GM12878 (cell line): ENCODE results near the gene ZNF653. TPM values are rescaled to one million over a fixed set of nuclear protein-coding genes. Genes with fewer than 3 reads are reported as not detected.

Experiments
- ATAC-seq: fragments of 200-7000 bp; cut with Tn5 transposase; 3 replicates; pipeline ENCODE4 v1.9.1; 2020; ENCODE audit warnings: mild to moderate bottlenecking, moderate library complexity
- BruUV-seq: library from RNA; stranded (reverse); fragments of 400-500 nt; replicated peaks from 2 replicates; lab custom pipeline; 2021; lab: Mats Ljungman, UMichigan
- CTCF ChIA-PET: fragments of 300-600 bp; sonication (Branson Sonifier 250); formaldehyde crosslinking; extraction: SDS; loops from one replicate; lab custom pipeline; 2021; ENCODE audit warnings: inconsistent platforms; lab: Yijun Ruan, JAX
- POLR2A ChIA-PET: fragments of 350-600 bp; formaldehyde crosslinking; extraction: SDS; loops from one replicate; lab custom pipeline; 2021; ENCODE audit warnings: inconsistent platforms; lab: Charles Lee
- RAD21 ChIA-PET: fragments of 300-600 bp; sonication (Branson Sonifier 250); formaldehyde crosslinking; loops from one replicate; lab custom pipeline; 2023; ENCODE audit warnings: antibody characterized with exemption; ENCODE audit not compliant: unreplicated experiment; lab: Charles Lee
- SMC1A ChIA-PET: fragments of 300-600 bp; sonication (Branson Sonifier 250); formaldehyde crosslinking; loops from one replicate; lab custom pipeline; 2023; ENCODE audit not compliant: unreplicated experiment, uncharacterized antibody; lab: Charles Lee
- DNase-seq: peaks from one replicate; pipeline ENCODE4 v3.0.0-alpha.2; 2011; ENCODE audit warnings: low read depth, low spot score
- FAIRE-seq: peaks from 3 replicates; lab custom pipeline; 2011; peaks lifted over from hg19 to GRCh38; lab: Jason Lieb, UNC
- H2AFZ ChIP-seq: 2 replicates; pipeline ENCODE4 v1.6.0; 2011; ENCODE audit warnings: low read depth, low read length, control low read depth; ENCODE audit not compliant: control insufficient read depth
- H3K27ac ChIP-seq: 2 replicates; pipeline ENCODE4 v1.5.1; 2011; ENCODE audit warnings: control low read depth; ENCODE audit not compliant: control insufficient read depth, insufficient read depth
- H3K27me3 ChIP-seq, 2 experiments: replicated peaks in 1 of 2; 2 replicates each; pipeline versions ENCODE4 v1.6.0 to v1.6.1; 2011; ENCODE audit warnings: low read length in 1 of 2; ENCODE audit not compliant: control insufficient read depth in 2 of 2, insufficient read depth in 2 of 2
- H3K36me3 ChIP-seq, 2 experiments: 2 replicates each; pipeline ENCODE4 v1.5.1; 2011; ENCODE audit warnings: low read length in 1 of 2; ENCODE audit not compliant: control insufficient read depth in 2 of 2, insufficient read depth in 2 of 2
- H3K4me1 ChIP-seq: 2 replicates; pipeline ENCODE4 v1.6.1; 2011; ENCODE audit warnings: mild to moderate bottlenecking, low read length, moderate library complexity, mixed read lengths; ENCODE audit not compliant: control insufficient read depth, insufficient read depth
- H3K4me2 ChIP-seq: 2 replicates; pipeline ENCODE4 v1.6.0; 2011; ENCODE audit warnings: control low read depth; ENCODE audit not compliant: control insufficient read depth, insufficient read depth
- H3K4me3 ChIP-seq: fragments of 200-600 bp; sonication (generic); 2 replicates; pipeline ENCODE4 v1.5.1; 2016
- H3K79me2 ChIP-seq: 2 replicates; pipeline ENCODE4 v1.6.0; 2011; ENCODE audit warnings: low read length; ENCODE audit not compliant: control insufficient read depth, insufficient read depth
- H3K9ac ChIP-seq: 2 replicates; pipeline ENCODE4 v1.8.0; 2011; ENCODE audit warnings: low read length, control low read depth, mixed read lengths; ENCODE audit not compliant: control insufficient read depth, insufficient read depth
- H3K9me3 ChIP-seq: replicated peaks from 3 replicates; pipeline ENCODE4 v1.5.1; 2011; ENCODE audit warnings: mild to moderate bottlenecking, low read length; ENCODE audit not compliant: control insufficient read depth, insufficient read depth
- H4K20me1 ChIP-seq: 2 replicates; pipeline ENCODE4 v1.6.0; 2011; ENCODE audit not compliant: control insufficient read depth, insufficient read depth
- GATAD2B ChIP-seq: fragments of 450-650 bp; conservative IDR thresholded peaks from 2 replicates; pipeline ENCODE4 v1.6.1; 2017; ENCODE audit warnings: low read depth, mild to moderate bottlenecking, moderate library complexity
- IRF4 ChIP-seq: IDR thresholded peaks from 2 replicates; pipeline ENCODE4 v1.6.1; 2011; ENCODE audit warnings: low read depth, low read length
- MTA3 ChIP-seq: IDR thresholded peaks from 2 replicates; pipeline ENCODE4 v1.6.1; 2012; ENCODE audit warnings: low read length, inconsistent platforms, borderline replicate concordance
- NFXL1 ChIP-seq: fragments of 450-650 bp; IDR thresholded peaks from 2 replicates; pipeline ENCODE4 v1.6.1; 2017; ENCODE audit warnings: antibody characterized with exemption, mild to moderate bottlenecking, borderline replicate concordance
- PAX8 ChIP-seq: fragments of 450-650 bp; IDR thresholded peaks from 2 replicates; pipeline ENCODE4 v1.6.1; 2017; ENCODE audit warnings: mild to moderate bottlenecking, moderate library complexity
- RCOR1 ChIP-seq: conservative IDR thresholded peaks from 2 replicates; pipeline ENCODE4 v1.6.1; 2012; ENCODE audit warnings: low read depth, low read length, improper control_type of control experiment
- SIN3A ChIP-seq: IDR thresholded peaks from 2 replicates; pipeline ENCODE4 v1.6.1; 2012; ENCODE audit warnings: low read depth, low read length, improper control_type of control experiment
- STAT3 ChIP-seq: IDR thresholded peaks from 2 replicates; pipeline ENCODE4 v1.6.1; 2011; ENCODE audit warnings: low read depth, low read length, improper control_type of control experiment
- TAF1 ChIP-seq: IDR thresholded peaks from 2 replicates; pipeline ENCODE4 v1.6.1; 2011; ENCODE audit warnings: mild to moderate bottlenecking, low read depth, low read length, borderline replicate concordance
- TCF12 ChIP-seq: IDR thresholded peaks from 2 replicates; pipeline ENCODE4 v1.6.1; 2011; ENCODE audit warnings: low read depth, mild to moderate bottlenecking, low read length
- TCF3 ChIP-seq: IDR thresholded peaks from 2 replicates; pipeline ENCODE4 v1.6.1; 2012; ENCODE audit warnings: low read depth, mild to moderate bottlenecking, low read length, borderline replicate concordance; ENCODE audit not compliant: insufficient read depth
- ZNF207 ChIP-seq: fragments of 450-650 bp; IDR thresholded peaks from 2 replicates; pipeline ENCODE4 v1.6.1; 2014; ENCODE audit warnings: antibody characterized with exemption, mild to moderate bottlenecking, borderline replicate concordance
- ZZZ3 ChIP-seq: IDR thresholded peaks from 2 replicates; pipeline ENCODE4 v1.6.1; 2011; ENCODE audit warnings: low read depth; ENCODE audit not compliant: control insufficient read depth, insufficient read length
- WGBS: methylation state at CpG from one replicate; pipeline ENCODE4 v1.1.6; 2016; ENCODE audit warnings: low lambda C conversion rate; ENCODE audit not compliant: insufficient replicate concordance, insufficient coverage; ENCODE audit errors: missing lambda C conversion rate; 5-methylcytosine and 5-hydroxymethylcytosine counted together
- in situ Hi-C: fragments of 300-500 bp; cut with MboI; formaldehyde crosslinking; loops from 9 replicates; pipeline ENCODE4 v1.14.3; 2018; ENCODE audit warnings: mixed read lengths
- intact Hi-C: fragments of 100-400 bp; cut with micrococcal nuclease; formaldehyde crosslinking; loops from one replicate; pipeline ENCODE4 v1.14.2; 2022; ENCODE audit not compliant: unreplicated experiment
- polyA plus RNA-seq, 11 experiments: library from polyadenylated mRNA; depleted of rRNA in 4 of 11; unstranded in 6 of 11; stranded (reverse) in 5 of 11; fragments of >200 nt; fragmentation: Nextera tagmentation in 4 of 11; fragmentation: Illumina TruSeq in 1 of 11; extraction: Ambion mirVana in 4 of 11; extraction: Trizol in 1 of 11; gene quantifications; 1 replicate in 1 of 11; 2 replicates in 10 of 11; pipeline versions ENCODE4 v1.2.1 to v1.2.3, GENCODE V29; 2011 to 2016; ENCODE audit warnings: inconsistent platforms in 2 of 11, missing spikeins in 2 of 11, low read depth in 1 of 11
- total RNA-seq, 4 experiments: library from RNA; depleted of rRNA in 3 of 4; stranded (reverse); fragments of >200 nt in 3 of 4; fragmentation: Illumina TruSeq in 1 of 4; extraction: Trizol in 1 of 4; gene quantifications; 2 replicates each; pipeline versions ENCODE4 v1.2.1 to v1.2.3, GENCODE V29; 2013 to 2021
- TF ChIP-seq, protein P1 (sequence below): fragments of 450-650 bp; IDR thresholded peaks from 2 replicates; pipeline ENCODE4 v1.6.1; 2016; ENCODE audit warnings: mild to moderate bottlenecking
- TF ChIP-seq, protein P2 (sequence below): fragments of 450-650 bp; formaldehyde crosslinking; IDR thresholded peaks from 2 replicates; pipeline ENCODE4 v1.4.0; 2022; ENCODE audit warnings: mild to moderate bottlenecking, moderate library complexity
- TF ChIP-seq, protein P3 (sequence below): fragments of 450-650 bp; conservative IDR thresholded peaks from 2 replicates; pipeline ENCODE4 v1.6.1; 2017; ENCODE audit warnings: mild to moderate bottlenecking, moderate library complexity

ZNF653 gene
- total and polyA plus RNA-seq, 10 of the 15 experiments (the other 5 are each of a cell fraction or from before 2014, with no cell fraction given), result 2.2 to 13.2 (median 6.7) TPM; not detected in 2

DNA sequence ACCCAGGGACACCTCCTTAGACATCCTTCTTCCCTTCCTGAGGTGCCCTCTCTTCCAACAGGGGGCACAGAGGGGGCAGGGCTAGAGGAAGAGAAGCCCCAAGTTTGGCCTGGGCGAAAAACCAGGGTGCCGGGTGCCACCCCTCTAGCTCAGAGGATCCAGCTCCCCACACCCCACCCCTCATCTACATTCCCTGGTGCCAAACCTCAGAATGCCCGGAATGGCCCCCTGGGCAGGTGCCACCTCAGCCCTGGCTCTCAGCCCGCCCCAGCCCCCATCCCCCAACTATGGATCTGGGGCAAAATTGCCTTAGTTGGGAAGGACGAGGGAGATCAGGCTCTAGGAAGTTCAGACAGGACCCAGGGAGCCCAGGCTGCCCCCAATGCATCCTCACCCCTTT is 35.0 kb upstream of the ZNF653 start:
- Histone ChIP-seq H3K9me3 (no peaks in the 10 kb centered on the region), H3K4me2 (no peak overlapping the region), H3K79me2 (no peaks in the 10 kb centered on the region), H3K4me1 (peaks cover 5% of the 10 kb centered on the region), H3K9ac (no peak overlapping the region), H3K27me3 (no peaks in the 10 kb centered on the region), H3K36me3 (no peaks in the 10 kb centered on the region), H4K20me1 (no peaks in the 10 kb centered on the region), H3K4me3 (no peak overlapping the region), H2AFZ (no peak overlapping the region), H3K27ac (no peak overlapping the region)
- WGBS, result 58% methylated on average over 5 of the region's 5 CpGs
- FAIRE-seq, result no peak
- no TSS peak for BruUV-seq
- SMC1A ChIA-PET, result no interaction called here
- no peak for ATAC-seq
- intact Hi-C loops (no loop called here), in situ Hi-C loops (no loop called here)
- CTCF ChIA-PET, result no interaction called here
- DNase-seq, result no peak
- POLR2A ChIA-PET, result no interaction called here
- RAD21 ChIA-PET, result no interaction called here
- TF ChIP-seq, protein P1, sequence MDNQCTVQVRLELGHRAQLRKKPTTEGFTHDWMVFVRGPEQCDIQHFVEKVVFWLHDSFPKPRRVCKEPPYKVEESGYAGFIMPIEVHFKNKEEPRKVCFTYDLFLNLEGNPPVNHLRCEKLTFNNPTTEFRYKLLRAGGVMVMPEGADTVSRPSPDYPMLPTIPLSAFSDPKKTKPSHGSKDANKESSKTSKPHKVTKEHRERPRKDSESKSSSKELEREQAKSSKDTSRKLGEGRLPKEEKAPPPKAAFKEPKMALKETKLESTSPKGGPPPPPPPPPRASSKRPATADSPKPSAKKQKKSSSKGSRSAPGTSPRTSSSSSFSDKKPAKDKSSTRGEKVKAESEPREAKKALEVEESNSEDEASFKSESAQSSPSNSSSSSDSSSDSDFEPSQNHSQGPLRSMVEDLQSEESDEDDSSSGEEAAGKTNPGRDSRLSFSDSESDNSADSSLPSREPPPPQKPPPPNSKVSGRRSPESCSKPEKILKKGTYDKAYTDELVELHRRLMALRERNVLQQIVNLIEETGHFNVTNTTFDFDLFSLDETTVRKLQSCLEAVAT, result no peak
- TF ChIP-seq TCF12 (no peak), RCOR1 (no peak), GATAD2B (no peak), TAF1 (no peak), IRF4 (no peak), SIN3A (no peak), STAT3 (no peak), PAX8 (no peak), NFXL1 (no peak), MTA3 (no peak), TCF3 (no peak), ZZZ3 (no peak), ZNF207 (no peak)
- TF ChIP-seq, protein P2, sequence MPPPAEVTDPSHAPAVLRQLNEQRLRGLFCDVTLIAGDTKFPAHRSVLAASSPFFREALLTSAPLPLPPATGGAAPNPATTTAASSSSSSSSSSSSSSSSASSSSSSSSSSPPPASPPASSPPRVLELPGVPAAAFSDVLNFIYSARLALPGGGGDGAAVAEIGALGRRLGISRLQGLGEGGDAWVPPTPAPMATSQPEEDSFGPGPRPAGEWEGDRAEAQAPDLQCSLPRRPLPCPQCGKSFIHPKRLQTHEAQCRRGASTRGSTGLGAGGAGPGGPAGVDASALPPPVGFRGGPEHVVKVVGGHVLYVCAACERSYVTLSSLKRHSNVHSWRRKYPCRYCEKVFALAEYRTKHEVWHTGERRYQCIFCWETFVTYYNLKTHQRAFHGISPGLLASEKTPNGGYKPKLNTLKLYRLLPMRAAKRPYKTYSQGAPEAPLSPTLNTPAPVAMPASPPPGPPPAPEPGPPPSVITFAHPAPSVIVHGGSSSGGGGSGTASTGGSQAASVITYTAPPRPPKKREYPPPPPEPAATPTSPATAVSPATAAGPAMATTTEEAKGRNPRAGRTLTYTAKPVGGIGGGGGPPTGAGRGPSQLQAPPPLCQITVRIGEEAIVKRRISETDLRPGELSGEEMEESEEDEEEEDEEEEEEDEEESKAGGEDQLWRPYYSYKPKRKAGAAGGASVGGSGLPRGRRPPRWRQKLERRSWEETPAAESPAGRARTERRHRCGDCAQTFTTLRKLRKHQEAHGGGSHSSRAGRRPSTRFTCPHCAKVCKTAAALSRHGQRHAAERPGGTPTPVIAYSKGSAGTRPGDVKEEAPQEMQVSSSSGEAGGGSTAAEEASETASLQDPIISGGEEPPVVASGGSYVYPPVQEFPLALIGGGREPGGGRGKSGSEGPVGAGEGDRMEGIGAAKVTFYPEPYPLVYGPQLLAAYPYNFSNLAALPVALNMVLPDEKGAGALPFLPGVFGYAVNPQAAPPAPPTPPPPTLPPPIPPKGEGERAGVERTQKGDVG (CRISPR knock-in tag), result no peak
- TF ChIP-seq, protein P3, sequence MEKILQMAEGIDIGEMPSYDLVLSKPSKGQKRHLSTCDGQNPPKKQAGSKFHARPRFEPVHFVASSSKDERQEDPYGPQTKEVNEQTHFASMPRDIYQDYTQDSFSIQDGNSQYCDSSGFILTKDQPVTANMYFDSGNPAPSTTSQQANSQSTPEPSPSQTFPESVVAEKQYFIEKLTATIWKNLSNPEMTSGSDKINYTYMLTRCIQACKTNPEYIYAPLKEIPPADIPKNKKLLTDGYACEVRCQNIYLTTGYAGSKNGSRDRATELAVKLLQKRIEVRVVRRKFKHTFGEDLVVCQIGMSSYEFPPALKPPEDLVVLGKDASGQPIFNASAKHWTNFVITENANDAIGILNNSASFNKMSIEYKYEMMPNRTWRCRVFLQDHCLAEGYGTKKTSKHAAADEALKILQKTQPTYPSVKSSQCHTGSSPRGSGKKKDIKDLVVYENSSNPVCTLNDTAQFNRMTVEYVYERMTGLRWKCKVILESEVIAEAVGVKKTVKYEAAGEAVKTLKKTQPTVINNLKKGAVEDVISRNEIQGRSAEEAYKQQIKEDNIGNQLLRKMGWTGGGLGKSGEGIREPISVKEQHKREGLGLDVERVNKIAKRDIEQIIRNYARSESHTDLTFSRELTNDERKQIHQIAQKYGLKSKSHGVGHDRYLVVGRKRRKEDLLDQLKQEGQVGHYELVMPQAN, result no peak
